NCI-H2029 treated with DMSO at 0.1 percent for 48 hours (cell line): Measurements from ENCODE around the gene SH3D19.

Experiments
- DNase-seq: peaks from one replicate; lab custom pipeline; 2025; lab: John Stamatoyannopoulos, UW

SH3D19 gene

GRCh38 chr4:151195801-151196200 lies 129.6 kb downstream of the SH3D19 start:
- no peak for DNase-seq

GRCh38 chr4:151193414-151193813 lies 132.0 kb downstream of the SH3D19 start:
- DNase-seq: no peak

- no peak for DNase-seq
These were observed 132.7 kb downstream of the SH3D19 start for GRCh38 chr4:151192556-151193235.

- peak; percentile 52 for DNase-seq
These were observed 140.6 kb downstream of the SH3D19 start for GRCh38 chr4:151184523-151185458.

GRCh38 chr4:151182455-151182996 lies 142.9 kb downstream of the SH3D19 start:
- DNase-seq: no peak

- no peak for DNase-seq
These were observed 148.7 kb downstream of the SH3D19 start for GRCh38 chr4:151176685-151177084.

GRCh38 chr4:151175754-151176631 lies 149.4 kb downstream of the SH3D19 start:
- DNase-seq: no peak

GRCh38 chr4:151175233-151175632 lies 150.2 kb downstream of the SH3D19 start:
- no peak for DNase-seq

GRCh38 chr4:151174784-151175183 lies 150.6 kb downstream of the SH3D19 start:
- DNase-seq: no peak

GRCh38 chr4:151173871-151174270 lies 151.5 kb downstream of the SH3D19 start:
- DNase-seq: no peak

GRCh38 chr4:151169900-151170299 lies 155.5 kb downstream of the SH3D19 start:
- DNase-seq: no peak

GRCh38 chr4:151169223-151169622 lies 156.2 kb downstream of the SH3D19 start:
- no peak for DNase-seq

GRCh38 chr4:151167561-151167960 lies 157.8 kb downstream of the SH3D19 start:
- DNase-seq: no peak

GRCh38 chr4:151166636-151167035 lies 158.8 kb downstream of the SH3D19 start:
- DNase-seq: no peak

- no peak for DNase-seq
These were observed 160.0 kb downstream of the SH3D19 start for GRCh38 chr4:151165205-151166000.

- DNase-seq: no peak
These were observed 161.6 kb downstream of the SH3D19 start for GRCh38 chr4:151163855-151164254.

- no peak for DNase-seq
These were observed 166.4 kb downstream of the SH3D19 start for GRCh38 chr4:151158979-151159378.

GRCh38 chr4:151157543-151157942 lies 167.9 kb downstream of the SH3D19 start:
- no peak for DNase-seq

- no peak for DNase-seq
These were observed 171.8 kb downstream of the SH3D19 start for GRCh38 chr4:151153585-151153984.

- peak; percentile 8 for DNase-seq
These were observed 173.4 kb downstream of the SH3D19 start for GRCh38 chr4:151152028-151152427.
